SU-DHL-6 (cell line): ENCODE results near the gene TRAPPC3L.

ENCODE experiments used
- EZH2phosphoT487 ChIP-seq: fragments of 200-600 bp; sonication (generic), shearing (Covaris generic); conservative IDR thresholded peaks from 2 replicates; pipeline ENCODE4 v1.6.1; 2018; ENCODE audit warnings: mild to moderate bottlenecking, antibody characterized with exemption, low read length, moderate library complexity, mixed read lengths
- TF ChIP-seq, protein P1 (sequence below): fragments of 200-600 bp; sonication (generic); IDR thresholded peaks from one replicate; pipeline ENCODE4 v1.5.1; 2017; ENCODE audit warnings: antibody characterized with exemption, mild to moderate bottlenecking, low read length, moderate library complexity; ENCODE audit not compliant: insufficient read depth, poor library complexity, severe bottlenecking

DNA sequence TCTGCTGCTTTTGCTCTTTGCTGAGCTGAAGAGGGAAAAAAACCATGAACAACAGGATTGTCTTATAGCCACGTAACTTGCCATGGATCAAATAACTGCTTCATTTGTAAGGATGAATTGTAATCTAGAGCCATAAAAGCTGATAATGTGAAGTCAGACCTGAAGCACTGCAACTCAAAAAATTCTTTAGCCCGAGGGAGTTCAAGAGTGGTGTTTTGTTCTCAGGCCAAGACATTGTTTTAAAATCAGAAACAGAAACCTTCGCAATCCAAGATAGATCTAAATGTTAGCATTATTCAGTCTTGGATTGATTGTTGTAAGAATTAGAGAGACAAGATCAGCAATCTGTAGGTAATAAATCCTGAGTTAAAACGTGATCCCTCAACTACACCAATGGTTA, at the start of gene TRAPPC3L:
- TF ChIP-seq, protein P1, sequence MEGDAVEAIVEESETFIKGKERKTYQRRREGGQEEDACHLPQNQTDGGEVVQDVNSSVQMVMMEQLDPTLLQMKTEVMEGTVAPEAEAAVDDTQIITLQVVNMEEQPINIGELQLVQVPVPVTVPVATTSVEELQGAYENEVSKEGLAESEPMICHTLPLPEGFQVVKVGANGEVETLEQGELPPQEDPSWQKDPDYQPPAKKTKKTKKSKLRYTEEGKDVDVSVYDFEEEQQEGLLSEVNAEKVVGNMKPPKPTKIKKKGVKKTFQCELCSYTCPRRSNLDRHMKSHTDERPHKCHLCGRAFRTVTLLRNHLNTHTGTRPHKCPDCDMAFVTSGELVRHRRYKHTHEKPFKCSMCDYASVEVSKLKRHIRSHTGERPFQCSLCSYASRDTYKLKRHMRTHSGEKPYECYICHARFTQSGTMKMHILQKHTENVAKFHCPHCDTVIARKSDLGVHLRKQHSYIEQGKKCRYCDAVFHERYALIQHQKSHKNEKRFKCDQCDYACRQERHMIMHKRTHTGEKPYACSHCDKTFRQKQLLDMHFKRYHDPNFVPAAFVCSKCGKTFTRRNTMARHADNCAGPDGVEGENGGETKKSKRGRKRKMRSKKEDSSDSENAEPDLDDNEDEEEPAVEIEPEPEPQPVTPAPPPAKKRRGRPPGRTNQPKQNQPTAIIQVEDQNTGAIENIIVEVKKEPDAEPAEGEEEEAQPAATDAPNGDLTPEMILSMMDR: no peak
- TF ChIP-seq EZH2phosphoT487: no peak
